NCI-H345 treated with DMSO at 0.1 percent for 48 hours (cell line): Measurements from ENCODE around the gene CFAP73.

Experiments
- DNase-seq: peaks from one replicate; lab custom pipeline; 2025; ENCODE audit not compliant: unreplicated experiment; lab: John Stamatoyannopoulos, UW

The CFAP73 gene

GRCh38 chr12:113162102-113163029, 12.8 kb downstream of the CFAP73 start:
- no peak for DNase-seq

GRCh38 chr12:113163030-113163360, 13.5 kb downstream of the CFAP73 start:
- no peak for DNase-seq

GRCh38 chr12:113164014-113164413, 14.5 kb downstream of the CFAP73 start:
- no peak for DNase-seq

DNA sequence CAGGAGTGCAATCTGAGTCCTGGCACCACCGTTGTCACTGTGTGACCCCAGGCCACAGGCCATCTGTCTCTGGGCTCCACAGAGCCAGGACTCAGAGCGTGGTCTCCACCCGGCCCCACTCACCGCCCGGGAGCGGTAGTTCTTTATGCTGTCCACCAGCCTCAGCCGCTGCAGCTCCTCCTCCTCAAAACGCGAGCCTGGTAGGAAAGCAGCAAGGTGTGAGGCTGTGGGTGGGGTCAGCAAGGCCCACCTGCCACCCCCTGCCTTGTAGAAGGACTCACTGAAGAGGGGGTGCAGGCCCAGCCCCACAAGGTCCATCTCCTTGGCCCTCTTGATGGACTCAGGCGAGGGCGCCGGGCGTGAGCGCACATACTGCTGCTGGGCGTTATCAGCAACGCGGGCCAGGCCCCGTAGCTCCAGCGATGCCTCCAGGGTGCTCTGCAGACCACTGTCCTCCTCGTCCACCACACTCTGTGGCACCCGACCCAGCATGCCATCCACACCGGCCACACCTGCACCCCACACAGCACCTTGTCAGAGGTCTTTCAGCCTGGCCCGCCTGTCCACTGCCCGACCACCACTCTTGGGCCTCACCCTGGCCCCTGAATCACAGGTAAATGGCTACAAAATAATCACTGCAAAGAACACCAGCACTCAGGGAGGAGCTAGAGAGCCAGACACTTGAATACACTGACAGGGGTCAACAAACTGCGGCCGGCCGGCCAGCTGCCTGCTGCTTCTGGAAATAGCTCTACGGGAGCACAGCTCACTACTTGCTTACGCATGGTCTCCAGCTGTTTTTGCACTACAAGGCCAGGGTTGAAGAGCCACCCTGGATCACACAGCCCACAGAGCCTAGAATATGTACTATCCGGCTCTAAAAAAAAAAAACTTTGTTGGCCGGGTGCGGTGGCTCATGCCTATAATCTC, 16.3 kb downstream of the CFAP73 start:
- no peak for DNase-seq

DNA sequence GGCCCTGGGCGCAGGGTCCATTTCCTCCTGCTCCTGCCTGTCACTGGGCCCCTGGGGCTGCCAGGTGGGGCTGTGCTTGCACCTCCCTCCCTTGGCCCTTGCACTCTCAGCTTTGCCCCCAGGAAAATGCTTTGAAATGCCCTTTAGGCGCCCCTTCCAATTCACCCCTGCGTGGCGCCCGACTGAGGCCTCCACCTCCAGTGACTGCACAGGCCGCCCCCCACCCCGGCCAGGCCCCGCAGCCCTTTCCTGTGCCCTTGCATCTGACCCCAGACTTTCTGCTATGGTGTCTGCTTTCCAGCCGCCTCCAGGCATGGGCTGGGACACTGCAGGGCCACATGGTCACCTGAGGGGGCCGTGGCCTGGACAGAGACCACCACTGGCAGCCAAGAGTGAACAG, 18.3 kb downstream of the CFAP73 start:
- DNase-seq, result no peak

DNA sequence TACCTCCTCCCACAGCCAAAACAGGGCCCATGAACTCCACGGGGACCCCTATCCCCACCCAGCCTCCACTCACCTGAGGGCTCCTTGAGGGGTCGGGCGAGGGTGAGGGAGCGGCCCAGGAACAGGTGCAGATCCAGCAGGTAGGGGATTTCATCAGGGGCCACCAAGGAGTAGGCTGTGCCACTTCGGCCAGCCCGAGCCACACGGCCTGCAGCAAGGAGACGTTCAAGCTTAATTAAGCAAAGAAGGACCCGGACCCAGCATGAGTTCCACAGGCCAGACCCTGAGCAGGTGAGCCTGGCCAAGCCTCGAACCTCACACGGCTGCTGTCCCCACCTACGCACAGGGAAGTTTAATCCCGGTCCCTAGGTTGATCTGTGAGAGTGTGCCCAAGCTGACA, 20.2 kb downstream of the CFAP73 start:
- DNase-seq, result no peak

GRCh38 chr12:113170457-113170856, 20.9 kb downstream of the CFAP73 start:
- no peak for DNase-seq

- no peak for DNase-seq
Measured at GRCh38 chr12:113170926-113171325, 21.4 kb downstream of the CFAP73 start.

DNA sequence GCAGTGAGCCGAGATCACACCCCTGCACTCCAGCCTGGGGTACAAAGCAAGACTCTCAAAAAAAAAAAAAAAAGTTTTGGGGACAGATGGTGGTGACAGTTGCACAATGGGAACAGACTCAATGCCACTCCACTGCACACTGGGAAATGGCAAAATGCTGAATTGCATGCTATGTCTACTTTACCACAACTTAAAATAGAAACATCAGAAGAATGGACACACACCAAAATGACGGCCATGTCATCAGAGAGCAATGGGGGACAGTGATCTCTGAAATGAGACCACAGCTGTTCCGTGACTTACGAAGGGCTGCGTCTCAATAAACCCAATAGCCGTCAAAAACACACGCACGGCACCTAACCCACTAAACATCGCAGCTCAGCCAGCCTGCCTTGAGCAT, 22.0 kb downstream of the CFAP73 start:
- DNase-seq, result no peak

GRCh38 chr12:113172185-113172584, 22.7 kb downstream of the CFAP73 start:
- DNase-seq, result no peak

DNA sequence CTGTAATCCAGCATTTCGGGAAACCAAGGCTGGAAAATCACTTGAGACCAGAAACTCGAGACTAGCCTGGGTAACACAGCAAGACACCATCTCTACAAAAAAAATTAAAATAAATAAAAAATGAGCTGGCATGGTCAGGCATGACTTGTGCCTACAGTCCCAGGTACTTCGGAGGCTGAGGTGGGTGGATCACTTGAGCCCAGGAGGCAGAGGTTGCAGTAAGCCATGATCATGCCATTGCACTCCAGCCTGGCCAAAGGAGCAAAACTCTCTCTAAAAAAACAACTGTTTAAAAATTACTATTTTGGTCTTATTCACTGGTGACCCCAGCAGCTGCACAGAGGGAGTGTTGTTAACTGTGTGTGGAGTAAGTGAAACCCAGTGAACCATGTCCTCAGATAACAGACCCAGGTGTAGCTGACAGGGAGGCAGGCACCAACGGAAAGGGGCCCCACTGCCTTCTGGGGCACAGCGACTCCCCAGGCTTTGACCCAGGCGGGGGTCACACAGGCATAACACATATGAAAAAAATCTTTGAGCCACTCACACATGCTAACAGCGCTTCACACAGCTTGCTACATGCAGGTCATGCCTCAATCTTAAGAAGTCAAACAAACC, 23.7 kb downstream of the CFAP73 start:
- DNase-seq, result no peak

- DNase-seq, result no peak
Measured at GRCh38 chr12:113174461-113175384, 25.2 kb downstream of the CFAP73 start.

GRCh38 chr12:113179023-113179422, 29.5 kb downstream of the CFAP73 start:
- no peak for DNase-seq

- no peak for DNase-seq
Measured at GRCh38 chr12:113180333-113180732, 30.8 kb downstream of the CFAP73 start.

DNA sequence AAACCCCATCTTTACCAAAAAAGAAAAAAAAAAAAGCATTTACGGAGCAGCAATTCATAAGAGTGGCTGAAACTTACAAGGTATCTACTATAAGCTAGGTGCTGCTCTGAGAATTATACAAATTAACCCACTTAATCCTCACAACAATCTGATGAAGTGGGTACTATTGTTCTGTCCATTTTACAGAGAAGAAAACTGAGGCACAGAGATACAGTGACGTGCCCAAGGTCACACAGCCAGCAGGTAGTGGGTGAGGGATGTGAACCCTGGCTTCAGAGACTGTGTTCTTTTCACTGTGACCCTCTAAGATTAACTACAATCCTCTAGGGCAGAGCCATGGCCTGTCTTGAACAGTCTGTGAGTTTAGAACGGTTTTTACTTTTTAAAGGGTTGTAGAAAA, 32.5 kb downstream of the CFAP73 start:
- no peak for DNase-seq

DNA sequence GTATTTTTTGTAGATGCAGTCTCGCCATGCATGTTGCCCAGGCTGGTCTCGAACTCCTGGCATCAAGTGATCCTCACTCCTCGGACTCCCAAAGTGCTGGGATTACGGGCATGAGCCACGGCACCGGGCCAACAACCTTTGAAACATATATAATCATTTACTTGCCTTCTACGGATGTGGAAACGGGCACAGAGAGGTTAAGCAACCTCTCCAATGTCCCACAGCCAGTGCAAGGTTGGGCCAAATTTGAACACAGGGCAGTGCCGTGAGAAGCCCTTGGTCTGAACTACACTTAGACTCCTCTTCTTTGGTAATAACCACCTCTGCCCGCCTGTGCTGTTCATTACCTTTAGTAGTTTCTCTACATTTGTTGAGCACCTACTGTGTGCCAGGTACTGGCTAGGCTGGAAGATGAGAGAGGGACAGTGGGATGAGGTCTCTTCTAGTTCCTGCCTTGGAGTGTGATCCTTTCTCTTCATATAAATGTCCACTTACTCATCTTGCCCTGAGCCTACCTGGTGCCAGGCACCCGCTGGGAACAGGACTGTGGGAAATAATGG, 33.6 kb downstream of the CFAP73 start:
- no peak for DNase-seq

DNA sequence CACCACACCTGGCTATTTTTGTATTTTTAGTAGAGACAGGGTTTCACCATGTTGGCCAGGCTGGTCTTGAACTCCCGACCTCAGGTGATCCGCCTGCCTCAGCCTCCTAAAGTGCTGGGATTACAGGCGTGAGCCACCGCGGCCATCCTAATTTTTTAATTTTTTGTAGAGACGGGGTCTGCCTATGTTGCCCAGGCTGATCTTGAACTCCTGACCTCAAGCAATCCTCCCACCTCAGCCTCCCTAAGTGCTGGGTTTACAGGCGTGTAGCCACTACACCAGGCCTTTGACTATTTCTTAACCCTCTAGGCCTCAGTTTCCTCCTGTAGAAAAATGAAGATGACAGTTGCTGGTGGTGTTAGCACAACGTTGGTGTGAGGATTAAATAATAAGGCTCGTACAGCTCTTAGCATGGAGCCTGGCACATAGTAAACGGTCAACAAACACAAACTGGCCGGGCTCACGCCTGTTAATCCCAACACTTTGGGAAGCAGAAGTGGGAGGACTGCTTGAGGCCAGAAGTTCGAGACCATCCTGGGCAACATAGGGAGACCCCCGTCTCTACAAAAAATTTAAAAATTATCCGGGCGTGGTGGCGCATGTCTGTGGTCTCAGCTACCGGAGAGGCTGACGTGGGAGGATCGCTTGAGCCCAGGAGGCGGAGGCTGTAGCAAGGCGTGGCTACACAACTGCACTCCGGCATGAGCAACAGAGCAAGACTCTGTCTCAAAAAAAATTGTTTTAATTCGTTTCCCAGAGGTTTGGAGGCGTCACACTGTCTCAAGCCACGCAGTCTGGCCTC, 34.8 kb downstream of the CFAP73 start:
- no peak for DNase-seq

GRCh38 chr12:113184900-113185179, 35.3 kb downstream of the CFAP73 start:
- peak; percentile 58 for DNase-seq

DNA sequence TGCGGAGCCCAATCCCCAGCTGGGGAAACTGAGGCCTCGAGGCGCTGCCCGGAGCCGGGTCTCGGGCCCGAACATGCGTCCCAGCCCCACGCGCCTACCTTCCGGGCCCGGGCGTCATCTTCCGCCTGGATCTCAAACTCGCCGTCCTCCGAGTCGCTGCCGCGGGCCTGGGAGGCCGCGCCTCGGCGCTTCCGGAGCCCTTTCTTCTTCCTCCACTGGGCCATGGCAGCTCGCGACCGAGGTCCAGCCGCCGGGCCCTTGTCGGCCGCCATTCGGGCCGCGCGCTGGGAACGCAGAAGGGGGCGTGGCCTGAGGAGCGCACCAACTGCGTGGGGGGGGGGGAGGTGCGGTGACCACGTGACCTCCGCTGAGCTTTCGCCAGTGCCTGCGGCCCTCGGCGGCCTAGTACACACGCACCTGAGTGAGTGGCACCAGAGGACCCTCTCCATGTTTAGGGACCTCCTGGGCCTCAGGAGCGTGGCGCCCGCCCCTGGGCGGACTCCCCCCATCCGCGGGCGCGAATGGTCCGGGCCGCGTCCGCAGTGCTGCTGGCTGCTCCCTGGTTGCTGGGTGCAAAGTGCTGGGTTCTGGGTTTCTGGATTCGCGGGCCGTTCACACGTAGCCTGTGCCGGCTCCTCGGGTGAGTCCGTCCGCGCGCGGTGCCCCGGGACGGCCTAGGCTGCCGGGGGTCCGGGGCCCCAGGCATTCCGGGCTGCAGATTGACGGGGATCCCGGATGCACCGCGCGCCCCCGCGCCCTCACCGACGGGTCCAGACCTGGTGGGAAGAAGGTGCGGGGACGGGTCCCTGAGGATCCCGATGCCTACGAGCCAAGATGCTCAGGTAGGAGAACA, 35.9 kb downstream of the CFAP73 start, which contains the start of the genes DDX54 and RITA1:
DDX54 (minus strand) TSS at position 299 of the 853 bp plus-strand sequence; CDS start at position 272, 27 bp downstream.
RITA1 (plus strand) TSS at position 542 of the 853 bp plus-strand sequence. CDS start 1,026 bp downstream, outside the sequence.
- DNase-seq, result peak; percentile 64
